Midbrain (tissue), 1 donor: ENCODE results near the gene PRRG1.
A peak's percentile ranks its signal among the peaks of the same experiment; 100 is the strongest.
"Not testable (repeated sequence)": the region's sequence is repeated elsewhere in the genome, so short reads cannot be mapped to it uniquely, and the experiment has no call there.

Experiments used
- DNase-seq: peaks from one replicate; lab custom pipeline; 2025; lab: John Stamatoyannopoulos, UW

PRRG1 gene

GRCh38 chrX:37349221-37350033, at the start of gene PRRG1:
PRRG1 (plus strand) TSS chrX:37349364; CDS start chrX:37406250, 56,886 bp downstream.
- peak; percentile 80 for DNase-seq

GRCh38 chrX:37302569-37302968, 46.6 kb upstream of the PRRG1 start:
- DNase-seq, result peak; percentile 12

GRCh38 chrX:37305238-37305637, 43.9 kb upstream of the PRRG1 start:
- not testable (repeated sequence) for DNase-seq

GRCh38 chrX:37314531-37314930, 34.6 kb upstream of the PRRG1 start:
- no peak for DNase-seq

GRCh38 chrX:37315511-37316248, 33.5 kb upstream of the PRRG1 start:
- DNase-seq, result no peak

GRCh38 chrX:37320541-37321203, 28.5 kb upstream of the PRRG1 start:
- no peak for DNase-seq

- no peak for DNase-seq
Measured at GRCh38 chrX:37330642-37331041, 18.5 kb upstream of the PRRG1 start.

GRCh38 chrX:37331546-37331945, 17.6 kb upstream of the PRRG1 start:
- peak; percentile 39 for DNase-seq

GRCh38 chrX:37332055-37332454, 17.1 kb upstream of the PRRG1 start:
- no peak for DNase-seq

- no peak for DNase-seq
Measured at GRCh38 chrX:37332987-37333658, 16.0 kb upstream of the PRRG1 start.

- no peak for DNase-seq
Measured at GRCh38 chrX:37347420-37347819, 1.7 kb upstream of the PRRG1 start.

- peak; percentile 31 for DNase-seq
Measured at GRCh38 chrX:37348231-37348970, 763 bp upstream of the PRRG1 start.

- no peak for DNase-seq
Measured at GRCh38 chrX:37348971-37349220, 268 bp upstream of the PRRG1 start.

- DNase-seq, result peak; percentile 53
Measured at GRCh38 chrX:37350034-37350365, 836 bp downstream of the PRRG1 start.

GRCh38 chrX:37353646-37354045, 4.5 kb downstream of the PRRG1 start:
- DNase-seq, result no peak

- DNase-seq, result no peak
Measured at GRCh38 chrX:37357436-37357835, 8.3 kb downstream of the PRRG1 start.

- no peak for DNase-seq
Measured at GRCh38 chrX:37361596-37361995, 12.4 kb downstream of the PRRG1 start.

GRCh38 chrX:37364666-37365065, 15.5 kb downstream of the PRRG1 start:
- DNase-seq, result no peak

- DNase-seq, result no peak
Measured at GRCh38 chrX:37367946-37368345, 18.8 kb downstream of the PRRG1 start.

GRCh38 chrX:37370499-37371141, 21.5 kb downstream of the PRRG1 start:
- no peak for DNase-seq

GRCh38 chrX:37371578-37371991, 22.4 kb downstream of the PRRG1 start:
- no peak for DNase-seq
